H1 (cell line): ENCODE data around the gene TLE1. TPM values are rescaled to one million over a fixed set of nuclear protein-coding genes. Genes with fewer than 3 reads are reported as not detected.

Experiments
- CTCF ChIA-PET: fragments of 300-600 bp; sonication (Branson Sonifier 250); formaldehyde crosslinking; loops from one replicate; lab custom pipeline; 2021; ENCODE audit not compliant: partially characterized antibody; lab: Charles Lee
- POLR2A ChIA-PET: fragments of 300-600 bp; sonication (Branson Sonifier 250); formaldehyde crosslinking; loops from one replicate; lab custom pipeline; 2021; ENCODE audit warnings: inconsistent platforms; ENCODE audit not compliant: partially characterized antibody; lab: Charles Lee
- DNase-seq, 2 experiments: peaks; one replicate each; pipeline versions ENCODE4 v3.0.0 to v3.0.0-alpha.2; 2010 to 2022; ENCODE audit warnings: low spot score in 2 of 2, low read depth in 1 of 2, mixed read lengths in 1 of 2
- FAIRE-seq: peaks from 2 replicates; lab custom pipeline; 2011; peaks lifted over from hg19 to GRCh38; lab: Jason Lieb, UNC
- H2AFZ ChIP-seq: 2 replicates; pipeline ENCODE4 v1.8.1; 2012; ENCODE audit warnings: low read length, inconsistent platforms
- H2AK5ac ChIP-seq: 2 replicates; pipeline ENCODE4 v1.6.1; 2013; ENCODE audit warnings: low read depth, low read length
- H2BK120ac ChIP-seq: replicated peaks from 2 replicates; pipeline ENCODE3; 2013; ENCODE audit warnings: low read depth, low read length, inconsistent platforms
- H2BK12ac ChIP-seq: 2 replicates; pipeline ENCODE4 v1.6.1; 2013; ENCODE audit warnings: low read depth, low read length
- H2BK15ac ChIP-seq: 2 replicates; pipeline ENCODE4 v1.6.1; 2013; ENCODE audit warnings: low read length
- H2BK20ac ChIP-seq: 2 replicates; pipeline ENCODE4 v1.6.1; 2013; ENCODE audit warnings: low read length
- H2BK5ac ChIP-seq: 2 replicates; pipeline ENCODE4 v1.6.1; 2013; ENCODE audit warnings: low read depth, low read length
- H3K14ac ChIP-seq: 2 replicates; pipeline ENCODE4 v1.6.1; 2013; ENCODE audit warnings: inconsistent platforms; ENCODE audit not compliant: insufficient read length
- H3K18ac ChIP-seq: 2 replicates; pipeline ENCODE4 v1.6.1; 2013; ENCODE audit warnings: low read length; ENCODE audit errors: extremely low read depth
- H3K23ac ChIP-seq: 2 replicates; pipeline ENCODE4 v1.6.1; 2013; ENCODE audit warnings: inconsistent platforms; ENCODE audit not compliant: insufficient read length
- H3K23me2 ChIP-seq: 2 replicates; pipeline ENCODE4 v1.6.1; 2013; ENCODE audit warnings: low read depth, low read length
- H3K27ac ChIP-seq: 2 replicates; pipeline ENCODE4 v1.6.1; 2011; ENCODE audit warnings: low read depth, low read length, inconsistent platforms
- H3K27me3 ChIP-seq, 4 experiments: replicated peaks in 1 of 4; 1 replicate in 1 of 4; 2 replicates in 3 of 4; pipeline versions ENCODE4 v1.6.1 to v1.8.1; 2011 to 2013; ENCODE audit warnings: low read length in 3 of 4, mild to moderate bottlenecking in 3 of 4, inconsistent platforms in 2 of 4, mixed read lengths in 2 of 4, moderate library complexity in 1 of 4; ENCODE audit not compliant: control insufficient read depth in 3 of 4, insufficient read depth in 3 of 4; ENCODE audit errors: extremely low read depth in 1 of 4
- H3K36me3 ChIP-seq, 4 experiments: 2 replicates each; pipeline versions ENCODE4 v1.6.1 to v1.8.1; 2011 to 2013; ENCODE audit warnings: mild to moderate bottlenecking in 4 of 4, low read length in 3 of 4, moderate library complexity in 2 of 4, control low read depth in 1 of 4, inconsistent platforms in 1 of 4; ENCODE audit not compliant: insufficient read depth in 4 of 4, control insufficient read depth in 2 of 4
- H3K4ac ChIP-seq: replicated peaks from 2 replicates; pipeline ENCODE3; 2013; ENCODE audit warnings: low read length, low read depth, mixed read lengths, inconsistent platforms; ENCODE audit not compliant: insufficient read length
- H3K4me1 ChIP-seq, 4 experiments: replicated peaks in 1 of 4; 1 replicate in 1 of 4; 2 replicates in 3 of 4; pipeline versions ENCODE4 v1.6.1 to v1.8.1; 2011 to 2013; ENCODE audit warnings: low read length in 3 of 4, inconsistent platforms in 2 of 4, mixed read lengths in 1 of 4; ENCODE audit not compliant: insufficient read depth in 4 of 4, control insufficient read depth in 3 of 4
- H3K4me2 ChIP-seq, 2 experiments: 2 replicates each; pipeline versions ENCODE4 v1.6.1 to v1.8.1; 2011 to 2013; ENCODE audit warnings: low read depth in 2 of 2, low read length in 2 of 2, control low read depth in 1 of 2, inconsistent platforms in 1 of 2, mild to moderate bottlenecking in 1 of 2; ENCODE audit not compliant: insufficient read depth in 1 of 2
- H3K4me3 ChIP-seq, 4 experiments: fragments of 200-600, 300-600 bp in 1 of 4; sonication (generic), shearing (Covaris generic), sonication (Bioruptor Twin) in 1 of 4; 2 replicates each; pipeline versions ENCODE4 v1.5.1 to v1.8.1; 2011 to 2016; ENCODE audit warnings: low read length in 4 of 4, low read depth in 3 of 4, control low read depth in 2 of 4, inconsistent platforms in 2 of 4, mild to moderate bottlenecking in 2 of 4, mixed read lengths in 1 of 4, moderate library complexity in 1 of 4; ENCODE audit not compliant: insufficient read depth in 2 of 4; ENCODE audit errors: extremely low read depth in 1 of 4
- H3K56ac ChIP-seq: replicated peaks from 2 replicates; pipeline ENCODE3; 2013; ENCODE audit warnings: low read depth, mild to moderate bottlenecking, mixed read lengths, low read length, inconsistent platforms; ENCODE audit not compliant: insufficient read length
- H3K79me1 ChIP-seq: 2 replicates; pipeline ENCODE4 v1.6.1; 2013; ENCODE audit warnings: low read depth, low read length, control low read depth
- H3K79me2 ChIP-seq, 2 experiments: 2 replicates each; pipeline versions ENCODE4 v1.6.1 to v1.8.1; 2012 to 2013; ENCODE audit warnings: low read length in 2 of 2, mild to moderate bottlenecking in 2 of 2, inconsistent platforms in 1 of 2; ENCODE audit not compliant: insufficient read depth in 2 of 2, control insufficient read depth in 1 of 2
- H3K9ac ChIP-seq, 4 experiments: replicated peaks in 1 of 4; 1 replicate in 1 of 4; 2 replicates in 3 of 4; pipeline versions ENCODE4 v1.6.1 to v1.8.1; 2011 to 2013; ENCODE audit warnings: low read depth in 3 of 4, low read length in 3 of 4, control low read depth in 2 of 4, mild to moderate bottlenecking in 2 of 4, moderate library complexity in 2 of 4, inconsistent platforms in 1 of 4; ENCODE audit errors: extremely low read depth in 1 of 4
- H3K9me3 ChIP-seq, 2 experiments: 2 replicates each; pipeline versions ENCODE4 v1.6.1 to v1.8.1; 2012 to 2013; ENCODE audit warnings: mild to moderate bottlenecking in 2 of 2, moderate library complexity in 2 of 2, control low read depth in 1 of 2, inconsistent platforms in 1 of 2, low read depth in 1 of 2, low read length in 1 of 2, mixed read lengths in 1 of 2; ENCODE audit not compliant: insufficient read depth in 2 of 2
- H4K20me1 ChIP-seq, 2 experiments: replicated peaks in 1 of 2; 2 replicates each; pipeline versions ENCODE3 to v1.8.1; 2011 to 2013; ENCODE audit warnings: inconsistent platforms in 2 of 2, low read length in 2 of 2, mild to moderate bottlenecking in 1 of 2; ENCODE audit not compliant: insufficient read depth in 2 of 2, control insufficient read depth in 1 of 2
- H4K5ac ChIP-seq: 2 replicates; pipeline ENCODE4 v1.6.1; 2013; ENCODE audit warnings: low read length, low read depth, mixed read lengths, inconsistent platforms; ENCODE audit not compliant: insufficient read length
- H4K8ac ChIP-seq: 2 replicates; pipeline ENCODE4 v1.8.0; 2013; ENCODE audit warnings: mild to moderate bottlenecking, moderate library complexity, low read length, inconsistent platforms; ENCODE audit not compliant: insufficient read depth; ENCODE audit errors: extremely low read depth
- H4K91ac ChIP-seq: replicated peaks from 2 replicates; pipeline ENCODE3; 2013; ENCODE audit warnings: low read length, mixed read lengths, inconsistent platforms; ENCODE audit not compliant: insufficient read length
- NRF1 ChIP-seq: IDR thresholded peaks from 2 replicates; pipeline ENCODE4 v1.6.1; 2011; ENCODE audit warnings: mild to moderate bottlenecking, low read depth, low read length, improper control_type of control experiment
- RNF2 ChIP-seq: fragments of 200-900, 300-1000 bp; sonication (generic); IDR thresholded peaks from 2 replicates; pipeline ENCODE4 v1.7.1; 2016; ENCODE audit warnings: borderline replicate concordance, low read depth, mild to moderate bottlenecking, antibody characterized with exemption, low read length; ENCODE audit not compliant: poor library complexity, severe bottlenecking; ENCODE audit errors: missing control alignments
- SP2 ChIP-seq: IDR thresholded peaks from 2 replicates; pipeline ENCODE4 v1.6.1; 2012; ENCODE audit warnings: mild to moderate bottlenecking, low read length, inconsistent platforms
- WGBS, 2 experiments: shearing (Covaris generic) in 1 of 2; methylation state at CpG; one replicate each; pipeline versions ENCODE4 v1.1.6 to v1.1.7; 2013 to 2015; ENCODE audit warnings: low lambda C conversion rate in 2 of 2, mixed read lengths in 2 of 2, inconsistent platforms in 1 of 2, low coverage in 1 of 2, missing lambda C conversion rate in 1 of 2; ENCODE audit not compliant: insufficient replicate concordance in 2 of 2, insufficient coverage in 1 of 2, insufficient read length in 1 of 2; ENCODE audit errors: extremely low coverage in 1 of 2, missing lambda C conversion rate in 1 of 2; 5-methylcytosine and 5-hydroxymethylcytosine counted together
- polyA plus RNA-seq, 7 experiments: library from polyadenylated mRNA; depleted of rRNA in 3 of 7; stranded (reverse) in 5 of 7; unstranded in 2 of 7; fragments of >200 nt in 5 of 7; fragments of 200-250 nt in 2 of 7; gene quantifications; 1 replicate in 5 of 7; 2 replicates in 1 of 7; 4 replicates in 1 of 7; pipeline versions ENCODE4 v1.2.1 to v1.2.3, GENCODE V29; 2011 to 2013; ENCODE audit warnings: missing spikeins in 2 of 7, mixed read lengths in 2 of 7
- total RNA-seq: library from RNA; stranded (reverse); fragmentation: NEBNext Ultra II Directional; extraction: Animal tissue kit (Norgen Biotek cat#: 25700); gene quantifications from 2 replicates; pipeline ENCODE4 v1.2.1, GENCODE V29; 2021
- TF ChIP-seq, protein P1 (sequence below), 3 experiments: IDR thresholded peaks; 1 replicate in 2 of 3; 2 replicates in 1 of 3; pipeline versions ENCODE4 v1.5.1 to v1.6.1; 2011; ENCODE audit warnings: low read length in 3 of 3, mild to moderate bottlenecking in 3 of 3, inconsistent platforms in 2 of 3, low read depth in 1 of 3, moderate library complexity in 1 of 3; ENCODE audit not compliant: insufficient read depth in 1 of 3; ENCODE audit errors: control extremely low read depth in 1 of 3

TLE1 gene
- total and polyA plus RNA-seq, 2 of the 8 experiments (the other 6 are each of a cell fraction or from before 2014, with no cell fraction given): 81.8 to 91.6 TPM

DNA sequence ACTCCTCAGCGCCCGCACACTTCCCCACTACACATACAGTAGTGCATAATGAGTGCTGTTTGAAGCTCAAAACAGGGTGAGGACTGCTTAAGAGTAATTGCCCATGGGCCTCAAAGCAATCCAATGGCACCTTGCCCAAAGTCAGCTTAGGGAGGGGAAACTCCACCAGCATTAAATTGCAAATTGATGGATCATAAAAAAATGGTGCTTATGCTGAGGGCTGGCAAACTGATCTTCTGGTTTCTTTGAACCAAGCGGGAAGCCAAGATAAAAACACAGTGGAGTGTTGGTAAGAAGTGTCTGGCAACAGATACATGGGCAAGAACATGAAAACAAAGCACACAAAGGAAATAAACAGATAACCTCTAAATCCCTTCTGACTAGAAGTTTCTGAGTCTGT, 28.0 kb downstream of the TLE1 start:
- Histone ChIP-seq H2BK5ac (no peak overlapping the region; the same call in 1 of the 2 replicates), H3K4ac (no peak overlapping the region), H3K9ac (no peak overlapping the region), H2BK12ac (no peak overlapping the region), H3K4me2 (no peak overlapping the region), H4K91ac (no peak overlapping the region), H3K14ac (no peak overlapping the region), H3K27ac (no peak overlapping the region), H3K4me3 (no peak overlapping the region), H2AK5ac (no peak overlapping the region), H3K36me3 (peaks cover 0 to 3% (median 1%) of the 10 kb centered on the region in 4 experiments; a peak in 1 of 8 replicates), H4K8ac (no peak overlapping the region), H3K9me3 (no peaks in the 10 kb centered on the region), H3K18ac (no peak overlapping the region), H3K27me3 (no peaks in the 10 kb centered on the region), H2AFZ (no peak overlapping the region), H2BK15ac (no peak overlapping the region), H3K56ac (no peak overlapping the region), H3K79me2 (peaks cover 24 to 88% of the 10 kb centered on the region in 2 experiments), H3K4me1 (peaks cover 7 to 24% (median 12%) of the 10 kb centered on the region in 4 experiments), H3K23me2 (no peaks in the 10 kb centered on the region), H4K20me1 (peaks cover 12 to 13% of the 10 kb centered on the region in 2 experiments), H3K79me1 (no peaks in the 10 kb centered on the region; the same call in 1 of the 2 replicates), H2BK20ac (no peak overlapping the region), H3K23ac (no peak overlapping the region), H2BK120ac (no peak overlapping the region), H4K5ac (no peak overlapping the region)
- FAIRE-seq (no peak), DNase-seq (no peak)
- 98% methylated on average over 3 of the region's 3 CpGs; no CpG with 5 or more reads in 1 of the 2 experiments for WGBS, 2 experiments
- ChIA-PET CTCF (interaction anchor here (2.8 to 3.2 kb wide), 2 partner anchors 10 to 12 kb away, joined by 9 to 13 read pairs; no protein-coding TSS in a partner anchor), POLR2A (interaction anchor here (0.7 to 3.3 kb wide), 2 partner anchors 11 to 15 kb away, joined by 3 to 16 read pairs; no protein-coding TSS in a partner anchor)
- TF ChIP-seq RNF2 (no peak), NRF1 (no peak), SP2 (no peak)
- TF ChIP-seq, protein P1, sequence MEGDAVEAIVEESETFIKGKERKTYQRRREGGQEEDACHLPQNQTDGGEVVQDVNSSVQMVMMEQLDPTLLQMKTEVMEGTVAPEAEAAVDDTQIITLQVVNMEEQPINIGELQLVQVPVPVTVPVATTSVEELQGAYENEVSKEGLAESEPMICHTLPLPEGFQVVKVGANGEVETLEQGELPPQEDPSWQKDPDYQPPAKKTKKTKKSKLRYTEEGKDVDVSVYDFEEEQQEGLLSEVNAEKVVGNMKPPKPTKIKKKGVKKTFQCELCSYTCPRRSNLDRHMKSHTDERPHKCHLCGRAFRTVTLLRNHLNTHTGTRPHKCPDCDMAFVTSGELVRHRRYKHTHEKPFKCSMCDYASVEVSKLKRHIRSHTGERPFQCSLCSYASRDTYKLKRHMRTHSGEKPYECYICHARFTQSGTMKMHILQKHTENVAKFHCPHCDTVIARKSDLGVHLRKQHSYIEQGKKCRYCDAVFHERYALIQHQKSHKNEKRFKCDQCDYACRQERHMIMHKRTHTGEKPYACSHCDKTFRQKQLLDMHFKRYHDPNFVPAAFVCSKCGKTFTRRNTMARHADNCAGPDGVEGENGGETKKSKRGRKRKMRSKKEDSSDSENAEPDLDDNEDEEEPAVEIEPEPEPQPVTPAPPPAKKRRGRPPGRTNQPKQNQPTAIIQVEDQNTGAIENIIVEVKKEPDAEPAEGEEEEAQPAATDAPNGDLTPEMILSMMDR (IDR thresholded peaks at IDR 0.05; ENCODE audit: control extremely low read depth in 1 of 3, insufficient read depth in 1 of 3, low read depth in 1 of 3, low read length in 3 of 3): no peak
